Fibroblast of skin of left biceps (primary cell): ENCODE results near the gene HSD17B2.
A peak's percentile ranks its signal among the peaks of the same experiment; 100 is the strongest.
"Not testable (repeated sequence)": the region's sequence is repeated elsewhere in the genome, so short reads cannot be mapped to it uniquely, and the experiment has no call there.

Source experiments
- DNase-seq, 2 experiments: peaks; one replicate each; pipeline ENCODE4 v3.0.0-alpha.2; 2013; ENCODE audit warnings: low read depth in 2 of 2

The HSD17B2 gene

GRCh38 chr16:82081264-82081663 is 46.2 kb downstream of the HSD17B2 start:
- no peak for DNase-seq

DNA sequence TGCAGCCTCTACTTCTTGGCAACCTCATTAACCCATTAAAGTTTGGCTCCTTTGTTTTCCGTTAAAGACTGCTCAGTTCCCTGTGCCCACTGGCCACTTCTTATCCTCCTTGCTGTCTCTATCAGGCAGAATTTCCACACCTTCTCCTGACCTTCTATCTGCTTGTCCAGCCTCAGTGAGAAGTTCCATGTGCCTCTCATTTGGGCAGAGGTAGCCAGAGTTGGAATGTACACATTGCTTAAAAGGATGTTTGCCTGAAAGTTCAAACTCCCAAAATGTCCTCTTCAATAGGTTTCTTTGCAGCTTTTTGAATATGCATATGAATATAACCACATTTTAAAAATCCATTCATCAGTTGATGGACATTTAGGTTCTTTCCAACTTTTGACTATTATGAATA is 47.0 kb downstream of the HSD17B2 start:
- no peak for DNase-seq

GRCh38 chr16:82082543-82083244 is 47.6 kb downstream of the HSD17B2 start:
- DNase-seq: no peak

DNA sequence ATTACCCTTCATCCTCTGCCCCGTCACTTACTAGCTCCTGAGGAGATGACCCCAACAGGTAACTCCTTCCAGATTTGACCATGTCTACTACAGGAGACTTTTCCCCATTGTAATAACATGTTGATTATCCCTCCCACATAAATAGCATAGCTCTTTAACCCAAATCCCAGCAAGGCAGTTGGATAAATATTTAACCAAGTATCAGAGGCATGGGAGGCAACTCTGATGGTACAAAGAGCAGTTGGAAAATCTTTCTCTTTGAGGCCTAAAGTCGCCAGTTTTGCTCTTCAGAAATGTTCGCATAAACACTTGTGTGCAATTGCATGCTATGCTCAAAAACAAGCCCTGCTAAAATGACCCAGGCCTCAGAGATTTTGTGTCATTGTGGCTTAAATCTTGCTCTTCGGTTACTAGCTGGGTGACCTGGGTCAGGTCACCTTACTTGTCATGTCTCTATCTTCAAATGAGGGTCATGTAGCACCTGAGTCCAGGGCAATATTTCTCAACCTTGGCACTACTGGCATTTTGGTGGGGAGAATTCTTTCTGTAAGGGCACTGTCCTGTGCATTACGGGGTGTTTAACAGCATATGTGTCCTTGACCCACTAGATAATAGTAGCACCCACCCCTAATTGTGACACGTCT is 48.8 kb downstream of the HSD17B2 start:
- no peak for DNase-seq

GRCh38 chr16:82085011-82085779 is 50.1 kb downstream of the HSD17B2 start:
- no peak for DNase-seq

- DNase-seq: no peak
Observed at GRCh38 chr16:82088483-82088882, 53.4 kb downstream of the HSD17B2 start.

DNA sequence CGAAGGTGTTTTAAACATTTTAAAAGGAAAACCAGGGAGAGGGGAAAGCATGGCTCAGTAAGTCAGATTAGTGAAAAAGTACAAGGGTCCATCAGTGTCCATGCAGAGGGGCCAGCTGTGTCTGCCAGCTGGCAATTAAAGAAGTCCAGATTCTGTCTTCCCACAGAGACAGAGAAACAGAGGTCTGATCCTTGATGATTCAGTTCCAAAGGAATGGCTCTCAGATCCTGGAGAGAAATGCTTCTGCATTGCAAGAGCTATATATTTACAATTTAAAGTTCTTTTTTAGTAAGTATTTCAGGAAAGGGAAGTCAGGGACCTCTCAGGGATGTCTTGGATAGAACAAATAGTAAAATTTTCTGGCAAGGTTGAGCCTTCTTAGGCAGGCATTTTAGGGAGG is 56.2 kb downstream of the HSD17B2 start:
- DNase-seq: peak; percentile 12 to 15

DNA sequence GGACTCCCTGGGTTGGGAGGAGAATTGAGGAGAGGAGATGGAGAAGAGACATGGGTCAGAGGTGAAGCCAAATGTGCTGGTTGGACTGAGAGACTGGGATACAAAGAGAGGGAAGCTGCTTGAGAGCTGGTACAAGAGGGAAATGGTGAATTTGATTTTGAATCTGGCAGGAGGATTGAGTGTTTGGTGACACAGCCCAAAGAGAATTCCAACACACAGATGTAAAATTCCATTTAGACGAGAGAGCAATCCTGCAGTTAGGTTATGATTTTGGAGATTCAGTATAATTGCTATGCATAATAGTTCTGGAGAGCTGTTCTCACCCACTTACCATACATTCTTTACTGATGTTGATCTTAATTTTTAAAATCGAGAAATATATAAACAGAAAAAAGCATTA is 57.7 kb downstream of the HSD17B2 start:
- no peak for DNase-seq

DNA sequence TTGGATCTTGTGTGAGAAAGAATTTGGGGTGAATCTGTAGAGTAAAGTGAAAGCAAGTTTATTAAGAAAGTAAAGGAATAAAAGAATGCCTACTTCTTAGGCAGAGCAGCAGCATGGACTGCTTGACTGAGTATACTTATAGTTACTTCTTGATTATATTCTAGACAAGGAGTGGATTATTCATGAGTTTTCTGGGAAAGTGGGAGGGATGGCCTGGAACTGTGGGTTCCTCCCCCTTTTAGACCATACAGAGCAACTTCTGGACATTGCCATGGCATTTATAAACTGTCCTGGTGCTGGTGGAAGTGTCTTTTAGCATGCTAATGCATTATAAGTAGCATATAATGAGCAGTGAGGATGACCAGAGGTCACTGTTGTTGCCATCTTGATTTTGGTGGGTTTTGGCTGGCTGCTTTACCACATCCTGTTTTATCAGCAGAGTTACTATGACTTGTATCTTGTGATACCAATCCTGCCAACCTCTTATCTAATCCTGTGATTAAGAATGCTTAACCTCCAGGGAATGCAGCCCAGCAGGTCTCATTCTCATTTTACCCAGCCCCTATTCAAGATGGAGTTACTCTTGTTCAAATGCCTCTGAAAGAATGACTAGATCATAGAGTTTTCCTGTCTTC is 58.7 kb downstream of the HSD17B2 start:
- DNase-seq: no peak

DNA sequence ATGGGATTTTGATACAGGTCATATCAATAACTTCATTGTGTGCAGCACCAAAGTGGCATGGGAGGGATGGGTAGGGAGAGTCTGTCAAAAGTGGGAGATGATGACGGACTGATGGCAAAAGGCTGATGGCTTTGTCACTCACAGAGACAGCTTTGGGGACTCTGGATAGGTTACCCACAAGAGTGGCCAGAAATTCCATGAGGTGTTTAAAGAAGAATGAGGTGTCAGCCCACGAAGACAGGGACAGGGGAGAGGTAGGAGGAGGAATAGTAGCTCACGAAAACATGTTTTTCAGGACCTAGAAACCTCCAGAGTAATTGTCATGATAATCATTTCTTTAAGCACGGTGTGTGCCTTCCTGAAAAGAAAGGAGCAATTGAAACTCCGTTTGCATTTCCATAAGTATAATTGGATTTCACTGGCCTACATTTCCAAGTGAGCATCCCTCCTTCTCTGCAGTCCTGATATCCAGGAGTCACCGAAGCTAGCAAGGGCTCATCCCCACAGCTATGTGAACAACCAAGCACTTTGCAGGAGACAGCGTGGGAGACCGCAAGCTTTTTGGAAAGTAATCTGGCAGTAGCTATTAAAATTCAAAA is 60.0 kb downstream of the HSD17B2 start:
- DNase-seq: no peak

DNA sequence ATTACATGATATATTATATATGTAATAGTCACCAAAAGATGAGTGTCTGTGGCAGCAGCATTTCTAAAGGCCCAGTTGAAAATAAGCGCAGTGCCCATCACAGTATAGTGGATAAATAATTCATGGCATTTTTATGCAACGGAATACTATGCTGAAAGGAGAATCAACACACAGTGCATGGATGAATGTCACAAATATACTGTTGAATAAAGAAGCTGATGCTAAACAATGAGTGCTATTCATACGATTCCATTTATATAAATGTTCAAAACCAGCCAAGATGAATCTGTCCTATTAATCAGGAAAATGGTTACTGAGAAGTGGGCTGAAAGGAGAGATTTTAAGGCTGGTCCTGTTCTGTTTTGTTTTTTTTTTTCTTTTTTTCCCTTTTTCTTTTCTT is 61.6 kb downstream of the HSD17B2 start:
- DNase-seq: no peak

DNA sequence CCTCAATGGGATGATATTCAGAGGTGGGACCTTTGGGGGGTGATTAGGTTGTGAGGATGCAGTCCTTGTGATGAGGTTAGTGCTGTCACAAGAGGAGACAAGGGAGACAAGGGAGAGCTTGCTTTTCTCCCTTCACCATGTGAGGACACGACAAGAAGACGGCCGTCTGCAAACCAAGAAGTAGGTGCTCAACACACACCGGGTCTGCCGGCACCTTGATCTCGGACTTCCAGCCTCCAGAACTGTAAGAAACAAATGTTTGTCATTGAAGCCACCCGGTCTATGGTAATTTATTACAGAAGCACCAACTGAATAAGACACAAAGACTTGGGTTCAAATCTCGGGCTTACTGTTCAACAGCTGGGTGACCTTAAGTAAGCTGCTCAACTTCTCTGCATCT is 70.1 kb downstream of the HSD17B2 start:
- no peak for DNase-seq

DNA sequence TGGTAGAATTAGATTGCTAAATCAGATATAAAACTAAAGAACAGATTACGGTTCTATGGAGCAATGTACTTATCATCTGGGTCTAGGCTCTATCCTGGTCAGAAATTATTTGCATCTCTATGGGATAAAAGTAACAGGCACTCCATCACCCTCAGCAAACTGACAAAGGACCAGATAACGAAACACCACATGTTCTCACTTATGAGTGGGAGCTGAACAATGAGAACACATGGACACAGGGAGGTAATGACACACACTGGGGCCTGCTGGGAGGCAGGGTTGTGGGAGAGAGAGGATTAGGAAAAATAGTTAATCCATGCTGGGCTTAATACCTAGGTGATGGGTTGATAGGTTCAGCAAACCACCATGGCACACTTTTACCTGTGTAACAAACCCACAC is 73.0 kb downstream of the HSD17B2 start:
- no peak for DNase-seq

- DNase-seq: no peak
Observed at GRCh38 chr16:82108774-82109173, 73.7 kb downstream of the HSD17B2 start.

- DNase-seq: not testable (repeated sequence)
Observed at GRCh38 chr16:82109266-82109665, 74.2 kb downstream of the HSD17B2 start.

DNA sequence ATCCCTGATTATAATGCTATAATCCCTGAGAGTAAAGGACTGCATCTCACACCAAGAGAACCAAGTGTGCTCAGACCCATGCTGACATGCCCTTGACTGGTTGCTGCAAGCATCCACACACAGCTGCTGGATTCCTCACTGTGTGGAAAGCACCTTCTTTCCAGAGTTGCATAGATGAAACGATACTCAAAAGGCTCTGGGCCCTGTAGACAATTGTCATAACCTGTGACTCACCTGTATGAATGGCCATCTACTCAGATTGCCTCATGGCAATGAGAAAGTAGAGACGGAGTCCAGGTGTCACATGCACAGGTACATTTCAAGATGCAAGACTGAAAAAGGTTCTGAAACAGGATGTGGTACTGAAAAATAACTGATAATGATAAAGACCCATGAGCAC is 76.9 kb downstream of the HSD17B2 start:
- no peak for DNase-seq

- no peak for DNase-seq
Observed at GRCh38 chr16:82113741-82114140, 78.7 kb downstream of the HSD17B2 start.

DNA sequence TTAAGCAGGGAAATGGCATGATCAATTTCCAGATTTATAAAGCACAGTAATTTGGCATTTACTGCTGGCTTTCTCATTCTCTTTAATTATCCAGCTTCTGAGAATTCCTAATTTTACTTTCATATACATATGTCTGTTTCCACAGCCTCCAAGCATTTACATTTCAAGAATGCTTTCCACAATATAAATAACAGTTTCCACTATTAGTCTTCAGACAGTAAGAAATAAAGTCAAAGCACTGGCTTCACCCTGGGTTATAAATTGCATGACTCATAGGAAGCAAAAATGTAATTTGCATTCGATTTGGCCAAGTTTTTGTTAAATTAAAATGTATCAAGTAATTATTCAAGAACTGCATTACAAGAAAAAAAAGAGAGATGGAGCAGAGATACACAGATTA is 81.5 kb downstream of the HSD17B2 start:
- DNase-seq: no peak

GRCh38 chr16:82118749-82119148 is 83.7 kb downstream of the HSD17B2 start:
- no peak for DNase-seq

- DNase-seq: no peak
Observed at GRCh38 chr16:82119405-82119804, 84.4 kb downstream of the HSD17B2 start.

DNA sequence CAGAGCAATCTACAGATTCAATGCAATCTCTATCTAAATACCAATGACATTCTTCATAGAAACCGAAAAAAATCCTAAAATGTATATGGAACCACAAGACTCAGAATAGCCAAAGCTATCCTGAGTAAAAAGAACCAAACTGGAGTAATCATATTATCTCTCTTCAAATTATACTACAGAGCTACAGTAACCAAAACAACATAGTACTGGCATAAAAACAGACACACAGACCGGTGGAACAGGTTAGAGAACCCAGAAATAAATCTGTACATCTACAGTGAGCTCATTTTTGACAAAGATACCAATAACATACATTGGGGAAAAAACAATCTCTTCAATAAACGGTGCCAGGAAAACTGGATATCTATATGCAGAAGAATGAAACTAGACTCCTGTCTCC is 89.6 kb downstream of the HSD17B2 start:
- no peak for DNase-seq

DNA sequence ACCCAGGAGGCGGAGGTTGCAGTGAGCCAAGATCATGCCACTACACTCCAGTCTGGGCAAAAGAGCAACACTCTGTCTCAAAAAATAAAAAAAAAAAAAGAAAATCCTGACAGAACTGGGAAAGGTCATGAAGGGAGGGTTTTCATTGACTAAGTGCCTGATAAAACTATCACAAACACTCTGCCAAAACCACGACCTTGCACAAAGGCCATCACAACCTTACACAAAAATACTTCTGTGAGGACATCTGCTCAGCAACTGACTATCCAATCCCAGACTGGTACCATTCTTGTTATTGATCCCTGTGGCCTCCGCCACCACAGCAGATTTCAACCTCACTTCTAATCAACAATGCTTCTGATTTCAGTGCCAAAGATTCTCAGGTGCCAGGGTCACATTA is 94.8 kb downstream of the HSD17B2 start:
- DNase-seq: no peak
